Activated CD4-positive, alpha-beta memory T cell treated with anti-CD3 and anti-CD28 coated beads for 36 hours (primary cell): ENCODE results near the gene MCAM. TPM values are rescaled to one million over a fixed set of nuclear protein-coding genes. Genes with fewer than 3 reads are reported as not detected.

ENCODE experiments used
- CTCF ChIA-PET: fragments of 350-600 bp; sonication (Branson Sonifier 250); formaldehyde crosslinking; loops from one replicate; lab custom pipeline; 2021; ENCODE audit warnings: antibody characterized with exemption, inconsistent platforms; lab: Charles Lee
- POLR2A ChIA-PET: fragments of 350-600 bp; sonication (Branson Sonifier 250); formaldehyde crosslinking; loops from one replicate; lab custom pipeline; 2021; ENCODE audit warnings: antibody characterized with exemption; lab: Charles Lee
- DNase-seq: peaks from one replicate; pipeline ENCODE4 v3.0.0-alpha.2; 2020
- H3K27ac Mint-ChIP-seq: one replicate; pipeline ENCODE4 v1.8.0; 2021; ENCODE audit warnings: mixed read lengths
- H3K27me3 Mint-ChIP-seq: one replicate; pipeline ENCODE4 v1.8.0; 2021; ENCODE audit warnings: mixed read lengths
- H3K36me3 Mint-ChIP-seq: one replicate; pipeline ENCODE4 v1.8.0; 2021; ENCODE audit warnings: mixed read lengths
- H3K4me1 Mint-ChIP-seq: one replicate; pipeline ENCODE4 v1.8.0; 2021; ENCODE audit warnings: low read depth, mixed read lengths
- H3K4me3 Mint-ChIP-seq: one replicate; pipeline ENCODE4 v1.8.0; 2021; ENCODE audit warnings: mild to moderate bottlenecking, mixed read lengths
- H3K9me3 Mint-ChIP-seq: one replicate; pipeline ENCODE4 v1.8.0; 2021; ENCODE audit warnings: mixed read lengths
- intact Hi-C: fragments of 100-400 bp; cut with micrococcal nuclease; formaldehyde crosslinking; loops from one replicate; pipeline ENCODE4 v1.15.1; 2023
- total RNA-seq, 2 experiments: library from RNA; stranded (reverse); gene quantifications; one replicate each; pipeline ENCODE4 v1.2.3, GENCODE V29; 2021

The MCAM gene
- total RNA-seq, 2 experiments from 2014 or later, result 6.9 to 8.2 TPM

GRCh38 chr11:119322360-119322739 is 5.4 kb upstream of the MCAM start:
- Mint-ChIP-seq H3K27ac (no peak overlapping the region), H3K4me1 (peaks cover 26% of the 10 kb centered on the region), H3K27me3 (peaks cover 7% of the 10 kb centered on the region), H3K9me3 (no peaks in the 10 kb centered on the region), H3K4me3 (no peak overlapping the region), H3K36me3 (no peaks in the 10 kb centered on the region)
- ChIA-PET POLR2A (no interaction called here), CTCF (interaction anchor here (0.9 to 9.5 kb wide), 18 partner anchors 10 to 323 kb away, joined by 3 to 139 read pairs (median 6); partner anchors contain the start of genes C1QTNF5, C2CD2L, CBL and RNF26)
- intact Hi-C loops, result loop anchor here (5.0 kb wide), 2 partner anchors 40 to 155 kb away; partner anchors contain the start of gene NLRX1
- DNase-seq, result no peak

GRCh38 chr11:119320776-119321524 is 4.0 kb upstream of the MCAM start:
- Mint-ChIP-seq H3K27me3 (peaks cover 9% of the 10 kb centered on the region), H3K27ac (peak overlapping the region; percentile 69), H3K9me3 (no peaks in the 10 kb centered on the region), H3K4me3 (peak overlapping the region; percentile 78), H3K36me3 (no peaks in the 10 kb centered on the region), H3K4me1 (peaks cover 26% of the 10 kb centered on the region)
- intact Hi-C loops, result loop anchor here (2.0 to 5.0 kb wide), 4 partner anchors 14 to 214 kb away; partner anchors contain the start of genes C2CD2L, NLRX1 and RNF26
- DNase-seq, result peak; percentile 75
- ChIA-PET POLR2A (interaction anchor here (0.7 to 1.5 kb wide), 4 partner anchors 14 to 265 kb away, joined by 3 to 4 read pairs (median 3); partner anchors contain the start of gene RNF26), CTCF (interaction anchor here (0.7 to 9.5 kb wide), 28 partner anchors 12 to 615 kb away, joined by 3 to 139 read pairs (median 4); partner anchors contain the start of genes C2CD2L, CBL, NECTIN1 and RNF26)

GRCh38 chr11:119320240-119320775 is 3.4 kb upstream of the MCAM start:
- Mint-ChIP-seq H3K9me3 (no peaks in the 10 kb centered on the region), H3K27ac (no peak overlapping the region), H3K4me1 (peaks cover 30% of the 10 kb centered on the region), H3K4me3 (peak overlapping the region; percentile 54), H3K27me3 (peaks cover 12% of the 10 kb centered on the region), H3K36me3 (no peaks in the 10 kb centered on the region)
- intact Hi-C loops, result loop anchor here (2.0 to 5.0 kb wide), 4 partner anchors 14 to 214 kb away; partner anchors contain the start of genes C2CD2L, NLRX1 and RNF26
- CTCF ChIA-PET, result interaction anchor here (1.0 to 9.5 kb wide), 15 partner anchors 12 to 253 kb away, joined by 3 to 139 read pairs (median 5); partner anchors contain the start of genes CBL, RNF26 and VPS11
- DNase-seq, result no peak
- POLR2A ChIA-PET, result interaction anchor here (1.5 kb wide), 1 partner anchor 115 kb away, joined by 4 read pairs; no protein-coding TSS in a partner anchor

- ChIA-PET CTCF (interaction anchor here (1.0 to 9.5 kb wide), 3 partner anchors 13 to 151 kb away, joined by 4 to 139 read pairs (median 6); partner anchors contain the start of gene NLRX1), POLR2A (no interaction called here)
- H3K4me1 Mint-ChIP-seq, result peaks cover 32% of the 10 kb centered on the region
- peak overlapping the region; percentile 54 for H3K4me3 Mint-ChIP-seq
- H3K9me3 Mint-ChIP-seq, result no peaks in the 10 kb centered on the region
- DNase-seq, result no peak
- no peaks in the 10 kb centered on the region for H3K36me3 Mint-ChIP-seq
- no peak overlapping the region for H3K27ac Mint-ChIP-seq
- intact Hi-C loops, result loop anchor here (2.0 to 5.0 kb wide), 5 partner anchors 15 to 213 kb away; partner anchors contain the start of genes C2CD2L, NLRX1 and RNF26
- H3K27me3 Mint-ChIP-seq, result peaks cover 12% of the 10 kb centered on the region
Measured at GRCh38 chr11:119319700-119320239, 2.8 kb upstream of the MCAM start.

GRCh38 chr11:119319136-119319699 is 2.3 kb upstream of the MCAM start:
- Mint-ChIP-seq H3K4me1 (peaks cover 32% of the 10 kb centered on the region), H3K27me3 (peaks cover 13% of the 10 kb centered on the region), H3K27ac (peak overlapping the region; percentile 49), H3K36me3 (no peaks in the 10 kb centered on the region), H3K9me3 (no peaks in the 10 kb centered on the region), H3K4me3 (peak overlapping the region; percentile 27)
- ChIA-PET CTCF (interaction anchor here (1.0 to 9.5 kb wide), 4 partner anchors 12 to 150 kb away, joined by 3 to 139 read pairs (median 5); partner anchors contain the start of genes NLRX1 and USP2), POLR2A (interaction anchor here (0.9 kb wide), 1 partner anchor 11 kb away, joined by 4 read pairs; no protein-coding TSS in a partner anchor)
- intact Hi-C loops, result loop anchor here (5.0 kb wide), 1 partner anchor 37 kb away; no protein-coding TSS in a partner anchor
- no peak for DNase-seq

- CTCF ChIA-PET, result interaction anchor here (1.2 to 9.5 kb wide), 4 partner anchors 11 to 113 kb away, joined by 3 to 139 read pairs (median 11); partner anchors contain the start of genes CBL and USP2
- H3K27ac Mint-ChIP-seq, result peak overlapping the region; percentile 49
- H3K27me3 Mint-ChIP-seq, result peaks cover 15% of the 10 kb centered on the region
- peak overlapping the region; percentile 27 for H3K4me3 Mint-ChIP-seq
- POLR2A ChIA-PET, result interaction anchor here (0.9 kb wide), 1 partner anchor 10 kb away, joined by 4 read pairs; no protein-coding TSS in a partner anchor
- peak; percentile 73 for DNase-seq
- no peaks in the 10 kb centered on the region for H3K9me3 Mint-ChIP-seq
- intact Hi-C loops, result loop anchor here (5.0 kb wide), 1 partner anchor 36 kb away; no protein-coding TSS in a partner anchor
- H3K4me1 Mint-ChIP-seq, result peaks cover 29% of the 10 kb centered on the region
- H3K36me3 Mint-ChIP-seq, result no peaks in the 10 kb centered on the region
Measured at GRCh38 chr11:119318240-119319135, 1.6 kb upstream of the MCAM start.

GRCh38 chr11:119317592-119318239 is 786 bp upstream of the MCAM start:
- Mint-ChIP-seq H3K4me1 (peaks cover 28% of the 10 kb centered on the region), H3K9me3 (no peaks in the 10 kb centered on the region), H3K36me3 (no peaks in the 10 kb centered on the region), H3K4me3 (no peak overlapping the region), H3K27me3 (peaks cover 15% of the 10 kb centered on the region), H3K27ac (no peak overlapping the region)
- DNase-seq, result no peak
- CTCF ChIA-PET, result interaction anchor here (1.2 to 9.5 kb wide), 3 partner anchors 21 to 112 kb away, joined by 3 to 139 read pairs (median 16); partner anchors contain the start of genes CBL and USP2
- intact Hi-C loops, result loop anchor here (5.0 kb wide), 1 partner anchor 35 kb away; no protein-coding TSS in a partner anchor
- POLR2A ChIA-PET, result no interaction called here

GRCh38 chr11:119316016-119316728 is 758 bp downstream of the MCAM start:
- H3K27ac Mint-ChIP-seq, result no peak overlapping the region
- peak overlapping the region; percentile 72 for H3K4me3 Mint-ChIP-seq
- peaks cover 20% of the 10 kb centered on the region for H3K4me1 Mint-ChIP-seq
- POLR2A ChIA-PET, result interaction anchor here (1.6 kb wide), 1 partner anchor 10 kb away, joined by 5 read pairs; no protein-coding TSS in a partner anchor
- intact Hi-C loops, result loop anchor here (5.0 kb wide), 1 partner anchor 34 kb away; no protein-coding TSS in a partner anchor
- peak; percentile 15 for DNase-seq
- no peaks in the 10 kb centered on the region for H3K36me3 Mint-ChIP-seq
- no peaks in the 10 kb centered on the region for H3K9me3 Mint-ChIP-seq
- H3K27me3 Mint-ChIP-seq, result peaks cover 15% of the 10 kb centered on the region
- CTCF ChIA-PET, result interaction anchor here (1.0 to 4.8 kb wide), 9 partner anchors 7 to 110 kb away, joined by 3 to 19 read pairs (median 5); partner anchors contain the start of gene CBL
